ENCODE results near the gene PDE6H.

Gene PDE6H

DNA sequence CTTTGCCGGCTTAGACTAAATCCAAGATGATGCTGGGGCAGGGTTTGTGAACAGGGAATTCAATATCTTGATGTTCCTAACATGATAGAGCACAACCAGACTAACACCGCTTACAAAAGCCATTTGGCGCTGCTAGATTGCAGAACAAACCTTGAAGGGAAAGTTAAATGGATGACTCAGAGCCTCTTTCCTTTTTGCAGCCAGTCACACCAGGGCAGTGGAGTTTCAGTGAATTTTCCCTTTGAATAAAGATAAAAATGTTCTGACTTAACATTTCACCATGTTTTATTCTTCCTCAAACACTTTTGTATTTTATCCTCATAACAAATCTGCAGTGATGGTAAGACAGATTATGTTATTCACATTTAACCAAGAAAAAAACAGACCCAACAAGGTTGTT, 47.3 kb downstream of the PDE6H start:
- H3K4me3 ChIP-seq (ENCODE audit: low read depth, low read length): no peak overlapping the region
- no peak overlapping the region for H3K27ac ChIP-seq
- TF ChIP-seq, protein P1, sequence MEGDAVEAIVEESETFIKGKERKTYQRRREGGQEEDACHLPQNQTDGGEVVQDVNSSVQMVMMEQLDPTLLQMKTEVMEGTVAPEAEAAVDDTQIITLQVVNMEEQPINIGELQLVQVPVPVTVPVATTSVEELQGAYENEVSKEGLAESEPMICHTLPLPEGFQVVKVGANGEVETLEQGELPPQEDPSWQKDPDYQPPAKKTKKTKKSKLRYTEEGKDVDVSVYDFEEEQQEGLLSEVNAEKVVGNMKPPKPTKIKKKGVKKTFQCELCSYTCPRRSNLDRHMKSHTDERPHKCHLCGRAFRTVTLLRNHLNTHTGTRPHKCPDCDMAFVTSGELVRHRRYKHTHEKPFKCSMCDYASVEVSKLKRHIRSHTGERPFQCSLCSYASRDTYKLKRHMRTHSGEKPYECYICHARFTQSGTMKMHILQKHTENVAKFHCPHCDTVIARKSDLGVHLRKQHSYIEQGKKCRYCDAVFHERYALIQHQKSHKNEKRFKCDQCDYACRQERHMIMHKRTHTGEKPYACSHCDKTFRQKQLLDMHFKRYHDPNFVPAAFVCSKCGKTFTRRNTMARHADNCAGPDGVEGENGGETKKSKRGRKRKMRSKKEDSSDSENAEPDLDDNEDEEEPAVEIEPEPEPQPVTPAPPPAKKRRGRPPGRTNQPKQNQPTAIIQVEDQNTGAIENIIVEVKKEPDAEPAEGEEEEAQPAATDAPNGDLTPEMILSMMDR (IDR thresholded peaks at IDR 0.05; ENCODE audit: low read depth, low read length, missing control alignments): no peak
- DNase-seq: no peak
- H3K27me3 ChIP-seq (replicated peaks): no peaks in the 10 kb centered on the region
- no peaks in the 10 kb centered on the region for H3K36me3 ChIP-seq (replicated peaks)
- in situ Hi-C loops (cut with HindIII; ENCODE audit: low pct_ligation_motif_present, low sequenced_read_pairs): no loop called here

Data from brain microvascular endothelial cell (primary cell).